ENCODE measurements around the gene ZNF684. TPM values are rescaled to one million over a fixed set of nuclear protein-coding genes. Genes with fewer than 3 reads are reported as not detected.

The ZNF684 gene
- total and polyA plus RNA-seq, 9 of the 15 experiments (the other 6 are each of a cell fraction or from before 2014, with no cell fraction given): 4.8 to 8.8 (median 5.5) TPM

DNA sequence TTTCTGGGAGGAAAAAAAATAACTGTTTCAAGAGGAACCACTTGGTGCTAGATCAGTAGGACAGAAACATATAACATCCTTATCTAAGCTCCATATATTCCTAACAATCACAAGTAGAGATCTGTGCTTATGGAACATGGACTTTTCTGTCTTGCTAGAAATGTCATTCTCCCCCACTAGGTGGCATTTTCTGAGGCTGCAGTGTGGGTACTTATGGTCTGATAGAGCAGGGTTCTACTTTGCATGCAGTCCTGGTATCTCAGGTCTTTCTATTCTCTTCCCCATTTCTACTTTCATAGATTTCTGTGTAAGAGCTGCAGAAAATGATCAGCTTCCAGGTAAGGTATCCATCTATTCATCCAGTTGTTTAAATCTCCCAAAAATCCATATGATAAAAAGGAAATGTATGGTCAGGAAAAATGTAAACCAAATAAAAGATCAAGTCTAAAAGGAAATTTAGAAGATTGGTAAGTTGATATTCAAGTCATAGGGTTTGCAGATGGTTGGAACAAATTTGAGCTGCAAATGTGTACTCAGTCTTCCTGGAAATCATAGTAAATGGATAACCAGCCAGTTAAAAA, 1.5 kb downstream of the ZNF684 start (continued):
- TF ChIP-seq CTCFL (IDR thresholded peaks at IDR 0.05; ENCODE audit: borderline replicate concordance, insufficient read depth, low read depth, low read length, poor library complexity, severe bottlenecking) (peak; percentile 50), L3MBTL2 (IDR thresholded peaks at IDR 0.05) (0 out of 2 replicates have a peak, but pooled peaks have one; percentile 19), RAD21 (CRISPR knock-in tag; conservative IDR thresholded peaks at IDR 0.05 in 1 of 2, IDR thresholded peaks at IDR 0.05 in 1 of 2) (peak; percentile 42 to 73), CREM (IDR thresholded peaks at IDR 0.05; ENCODE audit: low read depth) (0 out of 2 replicates have a peak, but pooled peaks have one; percentile 8), JUND (IDR thresholded peaks at IDR 0.05; ENCODE audit: borderline replicate concordance, low read depth, low read length) (peak; percentile 33; the same call in 1 of the 2 replicates), JUND (tag; IDR thresholded peaks at IDR 0.05; ENCODE audit: borderline replicate concordance, low read depth, low read length) (peak; percentile 20; the same call in 1 of the 3 replicates), NCOR1 (IDR thresholded peaks at IDR 0.05) (no peak), TEAD4 (IDR thresholded peaks at IDR 0.05; ENCODE audit: low read length) (peak; percentile 30; the same call in 1 of the 2 replicates), TEAD4 (CRISPR knock-in tag; IDR thresholded peaks at IDR 0.05; ENCODE audit: borderline replicate concordance) (no peak), DEAF1 (CRISPR knock-in tag; IDR thresholded peaks at IDR 0.05) (peak; percentile 36; the same call in 1 of the 2 replicates), RBFOX2 (IDR thresholded peaks at IDR 0.05; ENCODE audit: low read depth, low read length) (peak; percentile 36), CXXC5 (CRISPR knock-in tag; IDR thresholded peaks at IDR 0.05) (no peak), SMC3 (conservative IDR thresholded peaks at IDR 0.05; ENCODE audit: insufficient read depth, low read depth, low read length) (peak; percentile 41; the same call in 1 of the 2 replicates), HMGN3 (IDR thresholded peaks at IDR 0.05; ENCODE audit: borderline replicate concordance, extremely low read depth, insufficient read length, low read depth, low read length) (no peak), ZBTB49 (CRISPR knock-in tag; IDR thresholded peaks at IDR 0.05; ENCODE audit: borderline replicate concordance) (no peak)

Data from K562 (cell line).